Keratinocyte (primary cell): ENCODE results near the gene INSC. TPM values are rescaled to one million over a fixed set of nuclear protein-coding genes. Genes with fewer than 3 reads are reported as not detected.

ENCODE experiments used
- DNase-seq: peaks from one replicate; pipeline ENCODE4 v3.0.0-alpha.2; 2011; ENCODE audit warnings: low read depth, missing footprints, low spot score
- FAIRE-seq: peaks from 2 replicates; lab custom pipeline; 2011; peaks lifted over from hg19 to GRCh38; lab: Jason Lieb, UNC
- H2AFZ ChIP-seq: 2 replicates; pipeline ENCODE4 v1.6.0; 2012; ENCODE audit warnings: low read length, control low read depth, inconsistent platforms; ENCODE audit not compliant: control insufficient read depth
- H3K27ac ChIP-seq: 2 replicates; pipeline ENCODE4 v1.5.1; 2011; ENCODE audit warnings: low read length; ENCODE audit not compliant: control insufficient read depth, insufficient read depth
- H3K27me3 ChIP-seq: 3 replicates; pipeline ENCODE4 v1.6.0; 2011; ENCODE audit warnings: low read length; ENCODE audit not compliant: control insufficient read depth, insufficient read depth; ENCODE audit errors: extremely low read depth
- H3K36me3 ChIP-seq, 2 experiments: 2 replicates in 1 of 2; 3 replicates in 1 of 2; pipeline ENCODE4 v1.5.1; 2011; ENCODE audit warnings: low read length in 2 of 2, mild to moderate bottlenecking in 1 of 2; ENCODE audit not compliant: control insufficient read depth in 2 of 2, insufficient read depth in 2 of 2; ENCODE audit errors: extremely low read depth in 1 of 2
- H3K4me1 ChIP-seq: 3 replicates; pipeline ENCODE4 v1.5.1; 2011; ENCODE audit warnings: low read length; ENCODE audit not compliant: control insufficient read depth, insufficient read depth; ENCODE audit errors: extremely low read depth
- H3K4me2 ChIP-seq: 3 replicates; pipeline ENCODE4 v1.6.0; 2011; ENCODE audit warnings: low read depth, low read length; ENCODE audit not compliant: control insufficient read depth, insufficient read depth; ENCODE audit errors: extremely low read depth
- H3K4me3 ChIP-seq, 3 experiments: fragments of 200-600 bp in 1 of 3; sonication (generic) in 1 of 3; 2 replicates in 2 of 3; 3 replicates in 1 of 3; pipeline ENCODE4 v1.5.1; 2011 to 2016; ENCODE audit warnings: low read length in 3 of 3, mild to moderate bottlenecking in 3 of 3, control low read depth in 2 of 3, inconsistent platforms in 1 of 3, low read depth in 1 of 3, mixed read lengths in 1 of 3, mixed run types in 1 of 3, moderate library complexity in 1 of 3; ENCODE audit not compliant: control insufficient read depth in 2 of 3, insufficient read depth in 2 of 3; ENCODE audit errors: extremely low read depth in 1 of 3
- H3K79me2 ChIP-seq: 2 replicates; pipeline ENCODE4 v1.6.0; 2012; ENCODE audit warnings: low read length; ENCODE audit not compliant: control insufficient read depth, insufficient read depth
- H3K9ac ChIP-seq: 3 replicates; pipeline ENCODE4 v1.6.0; 2011; ENCODE audit warnings: low read length; ENCODE audit not compliant: control insufficient read depth, insufficient read depth; ENCODE audit errors: extremely low read depth
- H3K9me1 ChIP-seq: 3 replicates; pipeline ENCODE4 v1.6.0; 2011; ENCODE audit warnings: low read length; ENCODE audit not compliant: control insufficient read depth, insufficient read depth; ENCODE audit errors: extremely low read depth
- H3K9me3 ChIP-seq: 2 replicates; pipeline ENCODE4 v1.5.1; 2012; ENCODE audit warnings: low read depth, low read length; ENCODE audit not compliant: control insufficient read depth
- H4K20me1 ChIP-seq: 3 replicates; pipeline ENCODE4 v1.6.0; 2011; ENCODE audit warnings: low read length; ENCODE audit not compliant: control insufficient read depth, insufficient read depth; ENCODE audit errors: extremely low read depth
- CTCF ChIP-seq, 3 experiments: IDR thresholded peaks in 1 of 3; conservative IDR thresholded peaks in 1 of 3; optimal IDR thresholded peaks in 1 of 3; 2 replicates in 2 of 3; 3 replicates in 1 of 3; pipeline versions ENCODE3 to v1.5.1; 2011; ENCODE audit warnings: low read length in 3 of 3, mild to moderate bottlenecking in 3 of 3, moderate library complexity in 2 of 3, control low read depth in 1 of 3, inconsistent platforms in 1 of 3; ENCODE audit not compliant: insufficient read depth in 2 of 3; ENCODE audit errors: extremely low read depth in 1 of 3
- EZH2 ChIP-seq: IDR thresholded peaks from one replicate; pipeline ENCODE4 v1.6.1; 2012; ENCODE audit warnings: inconsistent platforms, mild to moderate bottlenecking, low read length, moderate library complexity
- dilution Hi-C: fragments of 300-500 bp; cut with MboI; formaldehyde crosslinking; loops from one replicate; pipeline ENCODE4 v1.7.0; 2020; ENCODE audit warnings: low sequenced_read_pairs; ENCODE audit not compliant: extremely low pct_ligation_motif_present
- polyA plus RNA-seq, 5 experiments: library from polyadenylated mRNA; depleted of rRNA in 3 of 5; stranded (reverse) in 3 of 5; stranded (forward) in 1 of 5; unstranded in 1 of 5; fragments of >200 nt; gene quantifications; 1 replicate in 1 of 5; 2 replicates in 3 of 5; 3 replicates in 1 of 5; pipeline versions ENCODE4 v1.2.1 to v1.2.3, GENCODE V29; 2011 to 2012; ENCODE audit warnings: missing spikeins in 2 of 5, low read depth in 1 of 5, low replicate concordance in 1 of 5

The INSC gene
- polyA plus RNA-seq, 1 donor (not counting 4 experiments of a cell fraction or from before 2014, with no cell fraction given): 0.13 TPM

GRCh38 chr11:15124528-15124927, 9.8 kb downstream of the INSC start:
- dilution Hi-C loops: no loop called here
- no peak for TF ChIP-seq CTCF (optimal IDR thresholded peaks at IDR 0.05 in 1 of 3, IDR thresholded peaks at IDR 0.05 in 1 of 3, conservative IDR thresholded peaks at IDR 0.05 in 1 of 3; ENCODE audit: extremely low read depth in 1 of 3, insufficient read depth in 2 of 3, low read length in 3 of 3)
- TF ChIP-seq EZH2: no peak
- Histone ChIP-seq H3K4me2 (peak overlapping the region; percentile 53), H3K4me3 (no peak overlapping the region), H4K20me1 (no peaks in the 10 kb centered on the region), H3K27ac (no peak overlapping the region), H3K9ac (no peak overlapping the region), H3K79me2 (no peaks in the 10 kb centered on the region), H3K9me3 (no peaks in the 10 kb centered on the region), H3K27me3 (no peaks in the 10 kb centered on the region), H3K4me1 (peaks cover 23% of the 10 kb centered on the region), H3K36me3 (no peaks in the 10 kb centered on the region), H2AFZ (no peak overlapping the region), H3K9me1 (no peaks in the 10 kb centered on the region)
- DNase-seq (no peak), FAIRE-seq (no peak)

GRCh38 chr11:15127341-15127740, 12.6 kb downstream of the INSC start:
- Histone ChIP-seq H3K4me2 (no peak overlapping the region), H2AFZ (no peak overlapping the region), H3K9me1 (no peaks in the 10 kb centered on the region), H3K9ac (no peak overlapping the region), H3K36me3 (no peaks in the 10 kb centered on the region), H3K79me2 (no peaks in the 10 kb centered on the region), H3K27ac (no peak overlapping the region), H3K9me3 (no peaks in the 10 kb centered on the region), H3K27me3 (no peaks in the 10 kb centered on the region), H3K4me1 (peaks cover 19% of the 10 kb centered on the region), H4K20me1 (no peaks in the 10 kb centered on the region), H3K4me3 (no peak overlapping the region)
- TF ChIP-seq EZH2 (no peak), CTCF (optimal IDR thresholded peaks at IDR 0.05 in 1 of 3, IDR thresholded peaks at IDR 0.05 in 1 of 3, conservative IDR thresholded peaks at IDR 0.05 in 1 of 3; ENCODE audit: extremely low read depth in 1 of 3, insufficient read depth in 2 of 3, low read length in 3 of 3) (no peak)
- peak; percentile 84 for FAIRE-seq
- DNase-seq: no peak
- dilution Hi-C loops: no loop called here
